ENCODE measurements around the gene KLHL40. TPM values are rescaled to one million over a fixed set of nuclear protein-coding genes. Genes with fewer than 3 reads are reported as not detected.

Gene KLHL40
- total and polyA plus RNA-seq, 8 donors, result 0.12 TPM; not detected in 7

GRCh38 chr3:42656680-42657610, 28.4 kb upstream of the KLHL40 start:
- Histone ChIP-seq H3K4me3 (no peak overlapping the region), H3K9me3 (no peaks in the 10 kb centered on the region), H3K36me3 (peaks cover 0 to 5% (median 0%) of the 10 kb centered on the region in 3 donors), H3K27me3 (no peaks in the 10 kb centered on the region), H3K27ac (no peak overlapping the region), H3K4me1 (peaks cover 0 to 18% (median 6%) of the 10 kb centered on the region in 3 donors)
- DNase-seq (no peak), ATAC-seq (no peak), FAIRE-seq (no peak)
- intact Hi-C loops (cut with DNase I), result no loop called here
- 82 to 85% methylated on average over 8 to 9 of the region's 9 CpGs for WGBS, 2 donors
- TF ChIP-seq CTCF (IDR thresholded peaks at IDR 0.05), result no peak

GRCh38 chr3:42657675-42658074, 27.7 kb upstream of the KLHL40 start:
- ATAC-seq (no peak), FAIRE-seq (no peak), DNase-seq (no peak)
- 78 to 87% methylated on average over 4 of the region's 4 CpGs for WGBS, 2 donors
- Histone ChIP-seq H3K27me3 (no peaks in the 10 kb centered on the region), H3K36me3 (peaks cover 0 to 5% (median 0%) of the 10 kb centered on the region in 3 donors), H3K4me3 (no peak overlapping the region), H3K4me1 (peaks cover 0 to 14% (median 2%) of the 10 kb centered on the region in 3 donors), H3K9me3 (no peaks in the 10 kb centered on the region), H3K27ac (no peak overlapping the region)
- intact Hi-C loops (cut with DNase I), result no loop called here
- no peak for TF ChIP-seq CTCF (IDR thresholded peaks at IDR 0.05)

GRCh38 chr3:42658091-42658770, 27.1 kb upstream of the KLHL40 start:
- Histone ChIP-seq H3K4me1 (peaks cover 0 to 8% (median 0%) of the 10 kb centered on the region in 3 donors), H3K9me3 (no peaks in the 10 kb centered on the region), H3K36me3 (peaks cover 0 to 5% (median 0%) of the 10 kb centered on the region in 3 donors), H3K27me3 (no peaks in the 10 kb centered on the region), H3K27ac (no peak overlapping the region), H3K4me3 (no peak overlapping the region)
- 89 to 90% methylated on average over 32 to 34 of the region's 34 CpGs for WGBS, 2 donors
- no peak for TF ChIP-seq CTCF (IDR thresholded peaks at IDR 0.05)
- ATAC-seq, result no peak
- intact Hi-C loops (cut with DNase I), result no loop called here
- no peak for FAIRE-seq
- peak in 2 of 6 donors; percentile 42 to 54 for DNase-seq

GRCh38 chr3:42658771-42659390, 26.5 kb upstream of the KLHL40 start:
- peaks cover 0 to 3% (median 0%) of the 10 kb centered on the region in 3 donors for H3K4me1 ChIP-seq
- H3K27ac ChIP-seq, result no peak overlapping the region
- peaks cover 0 to 5% (median 0%) of the 10 kb centered on the region in 3 donors for H3K36me3 ChIP-seq
- FAIRE-seq (no peak), DNase-seq (peak in 1 of 6 donors; percentile 71), ATAC-seq (no peak)
- 85 to 90% methylated on average over 22 of the region's 22 CpGs for WGBS, 2 donors
- TF ChIP-seq CTCF (IDR thresholded peaks at IDR 0.05), result no peak
- no peaks in the 10 kb centered on the region for H3K27me3 ChIP-seq
- no peaks in the 10 kb centered on the region for H3K9me3 ChIP-seq
- H3K4me3 ChIP-seq, result no peak overlapping the region
- intact Hi-C loops (cut with DNase I), result no loop called here

Measured in pancreas (tissue), 10 donors.